ENCODE data around the gene COL18A1.

COL18A1 gene

DNA sequence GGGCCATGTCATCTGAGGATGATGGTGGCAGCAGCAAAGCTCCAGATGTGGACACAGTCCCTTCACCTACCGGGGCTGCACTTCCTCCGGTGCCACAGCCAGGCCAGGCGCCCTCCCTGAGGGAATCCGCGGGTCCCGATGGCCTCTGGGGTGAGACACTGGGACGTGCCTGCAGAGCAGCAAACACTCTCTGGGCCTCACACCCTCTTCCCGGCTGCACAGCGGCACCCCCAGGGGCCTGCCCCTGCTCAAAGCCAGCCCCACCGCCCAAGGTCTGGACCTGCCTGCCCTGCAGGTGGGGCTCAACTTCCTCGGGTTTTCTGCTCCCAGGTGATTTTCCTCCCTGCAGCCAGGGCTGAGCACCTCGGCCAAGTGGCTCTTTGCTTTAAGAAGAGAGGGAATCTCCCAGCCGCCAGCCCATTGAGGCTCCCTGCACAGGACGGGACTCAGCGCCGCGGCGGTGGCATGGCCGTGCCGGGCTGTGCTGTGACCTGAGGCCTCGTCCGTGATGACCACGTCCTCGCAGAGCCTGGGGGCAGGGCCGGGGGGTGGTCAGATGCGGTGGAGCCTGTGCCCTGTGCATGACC is 21.3 kb upstream of the COL18A1 start:
- DNase-seq = no peak

DNA sequence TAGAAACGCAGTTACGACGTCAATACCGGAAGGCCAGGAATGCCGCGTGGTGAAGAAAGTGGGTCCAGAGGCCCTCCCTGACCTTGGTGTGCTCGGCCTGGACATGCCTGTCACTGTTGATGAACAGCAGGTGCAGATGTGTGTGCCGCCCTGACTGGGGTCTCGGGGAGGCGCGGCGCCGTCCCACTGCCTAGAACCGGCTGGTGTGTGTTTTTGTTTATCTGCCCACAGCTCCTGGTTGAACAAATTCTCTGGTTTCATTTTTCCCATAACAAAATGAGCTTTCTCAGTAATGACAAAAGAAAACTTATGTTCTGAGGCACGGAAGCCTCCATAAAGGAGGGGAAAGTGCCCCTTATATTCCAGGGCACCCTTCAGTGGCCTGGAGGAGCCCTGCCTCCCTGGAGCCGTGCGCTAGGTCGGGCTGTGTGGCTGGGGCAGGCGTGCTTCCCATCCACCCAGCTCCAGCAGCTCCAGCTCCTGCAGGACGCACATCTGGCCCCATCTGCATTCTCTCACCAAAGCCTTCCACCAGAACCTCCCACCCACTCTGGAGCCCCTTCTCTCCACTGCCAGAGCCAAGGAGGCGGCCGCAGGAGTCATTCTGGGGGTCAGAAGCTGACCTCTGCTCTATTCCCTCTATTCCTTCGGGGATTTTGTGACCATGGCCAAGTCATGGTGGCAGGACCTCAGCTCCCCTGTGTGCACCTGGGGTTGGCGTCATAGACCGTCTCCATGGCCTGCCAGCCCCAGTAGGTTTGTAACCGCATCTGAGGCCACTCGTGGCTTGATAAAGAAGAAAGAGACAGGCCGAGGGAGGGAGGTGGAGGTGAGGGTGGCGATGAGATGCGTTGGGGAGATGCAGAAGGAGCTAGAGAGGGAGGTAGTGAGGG is 20.1 kb upstream of the COL18A1 start:
- DNase-seq = no peak

DNA sequence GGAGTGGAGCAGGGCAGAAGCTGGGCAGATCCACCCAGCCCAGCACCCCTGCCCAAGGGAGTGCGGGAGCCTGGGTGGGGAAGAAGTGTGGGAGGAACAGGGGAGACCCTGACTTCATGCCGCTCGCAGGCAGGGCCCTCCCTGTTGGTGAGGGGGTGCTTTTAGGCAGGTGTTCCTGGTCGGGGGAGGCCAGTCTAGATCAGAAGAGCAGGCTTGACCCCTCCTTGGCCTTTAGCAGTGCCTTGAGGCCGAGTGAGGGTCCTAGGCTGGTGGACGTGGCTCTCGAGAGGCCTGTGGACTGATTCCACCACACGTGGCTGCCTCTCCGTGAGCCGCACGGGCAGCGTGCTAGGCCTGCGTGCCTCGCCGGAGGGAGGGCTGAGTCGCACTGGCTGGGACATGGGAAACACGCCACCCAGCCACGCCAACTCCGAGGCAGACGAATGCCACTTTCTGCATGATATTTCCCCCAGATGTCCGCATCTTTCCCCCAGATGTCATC is 19.4 kb upstream of the COL18A1 start:
- no peak for DNase-seq

DNA sequence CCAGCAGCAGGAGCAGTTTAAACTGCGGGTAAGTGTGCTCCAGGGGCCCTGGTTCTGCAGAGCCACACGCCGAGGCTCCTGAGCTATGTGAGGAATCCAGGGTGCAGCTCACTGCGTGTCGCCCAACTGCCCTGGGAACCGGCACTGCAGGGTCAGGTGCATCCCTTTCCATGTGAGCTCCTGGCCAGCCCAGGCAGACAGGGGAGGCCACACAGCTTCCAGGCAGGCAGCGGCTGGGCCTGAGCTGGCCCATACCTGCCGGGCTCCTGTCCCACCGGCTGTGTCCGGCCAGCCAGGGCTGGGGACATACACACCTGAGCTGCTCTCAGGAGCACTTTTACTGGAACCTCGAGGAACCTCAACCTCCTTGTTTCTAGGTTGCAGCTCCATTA is 18.6 kb upstream of the COL18A1 start:
- no peak for DNase-seq

DNA sequence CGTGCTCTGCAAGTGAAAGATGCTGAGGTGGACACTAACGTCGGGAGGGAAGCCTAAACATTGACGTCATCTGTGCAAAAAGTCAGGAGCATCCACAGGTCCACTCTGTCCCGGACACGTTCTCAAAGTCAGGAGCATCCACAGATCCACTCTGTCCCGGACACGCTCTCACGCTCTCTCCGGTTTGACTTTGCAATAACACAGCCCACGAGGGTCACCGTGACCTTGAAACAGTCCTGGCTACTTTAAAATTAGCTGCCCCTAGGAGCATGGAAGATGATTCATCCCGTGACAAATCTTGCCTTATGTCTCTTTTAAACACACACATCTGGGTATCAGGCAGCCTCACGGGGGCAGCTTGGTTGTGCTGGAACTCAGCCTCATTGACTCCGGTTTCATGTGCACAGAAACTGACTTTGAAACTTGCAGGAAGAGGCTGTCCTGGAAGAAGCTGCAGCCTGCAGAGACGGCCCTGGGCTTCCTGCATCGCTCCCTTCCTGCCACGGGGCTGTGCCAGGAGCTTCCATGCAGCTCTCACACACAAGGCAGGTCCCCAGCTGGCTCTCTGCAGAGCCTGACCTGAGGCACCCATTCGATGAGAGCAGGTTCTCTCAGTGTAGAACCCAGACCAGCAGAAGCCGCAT is 18.1 kb upstream of the COL18A1 start:
- DNase-seq = no peak

DNA sequence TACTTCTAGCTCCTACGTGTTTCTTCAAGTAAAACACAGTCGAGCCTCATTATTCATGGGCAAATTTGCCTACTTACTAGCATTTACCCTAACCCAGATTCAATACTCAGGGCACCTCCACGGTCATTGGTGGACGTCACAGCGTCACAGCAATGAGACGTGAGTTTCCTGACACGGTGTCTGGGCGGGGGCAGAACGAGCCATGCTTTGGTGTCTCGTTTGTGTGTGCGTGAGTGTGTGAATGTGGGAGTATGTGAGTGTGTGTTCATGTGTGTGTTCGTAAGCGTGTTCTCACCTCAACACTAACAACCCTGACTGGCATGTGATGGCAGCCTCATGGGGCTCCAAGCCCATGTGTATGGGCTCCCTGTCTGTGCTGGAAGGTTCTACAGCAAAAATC is 17.5 kb upstream of the COL18A1 start:
- no peak for DNase-seq

DNA sequence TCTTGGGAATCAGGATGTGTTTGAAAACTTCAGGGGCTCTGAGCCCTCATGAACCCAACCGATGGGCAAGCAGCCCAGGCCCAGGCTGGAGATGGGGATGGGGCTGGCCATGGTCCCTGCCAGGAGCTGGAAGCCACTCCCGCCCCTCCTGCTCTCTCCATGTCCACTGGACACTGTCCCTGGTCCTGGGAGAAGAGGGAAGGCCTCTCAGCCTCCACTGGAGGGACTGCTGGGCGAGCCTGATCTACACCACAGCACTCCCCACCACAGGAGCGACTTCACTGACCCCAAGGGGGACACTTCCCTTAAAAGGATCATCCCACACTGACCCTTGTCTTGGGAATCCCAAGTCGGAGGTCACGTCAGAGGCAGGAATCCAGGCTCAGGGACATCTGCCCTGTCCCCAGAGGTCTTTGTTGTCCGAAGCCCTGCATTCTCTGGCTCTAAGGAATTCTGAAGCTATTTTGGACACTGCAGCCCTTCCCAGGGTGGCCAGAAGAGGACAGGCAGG is 16.9 kb upstream of the COL18A1 start:
- DNase-seq = no peak

DNA sequence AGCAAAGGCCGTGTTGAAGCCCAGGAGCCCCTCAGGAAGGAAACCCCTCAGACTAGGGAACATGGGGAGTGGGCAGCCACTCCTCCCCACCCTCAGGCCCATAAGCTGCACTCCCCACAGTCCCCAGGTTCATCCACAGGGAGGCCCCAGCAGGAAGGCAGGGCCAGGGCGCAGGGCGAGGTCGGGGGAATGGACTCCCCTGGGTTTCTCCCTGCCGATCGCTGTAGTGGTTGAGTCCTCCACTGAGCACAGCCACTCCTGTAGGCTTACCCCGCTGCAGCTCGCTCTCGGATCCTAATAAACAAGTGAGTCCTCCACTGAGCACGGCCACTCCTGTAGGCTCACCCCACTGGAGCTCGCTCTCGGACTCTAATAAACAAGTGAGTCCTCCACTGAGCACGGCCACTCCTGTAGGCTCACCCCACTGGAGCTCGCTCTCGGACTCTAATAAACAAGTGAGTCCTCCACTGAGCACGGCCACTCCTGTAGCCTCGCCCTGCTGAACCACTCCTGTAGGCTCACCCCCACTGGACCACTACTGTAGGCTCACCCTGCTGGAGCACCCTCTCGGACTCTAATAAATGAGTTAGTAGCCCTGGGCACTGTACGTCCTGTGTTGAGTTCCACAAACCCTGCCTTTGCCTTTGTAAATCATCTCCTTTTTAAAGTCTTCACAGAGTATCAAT is 16.2 kb upstream of the COL18A1 start:
- no peak for DNase-seq

DNA sequence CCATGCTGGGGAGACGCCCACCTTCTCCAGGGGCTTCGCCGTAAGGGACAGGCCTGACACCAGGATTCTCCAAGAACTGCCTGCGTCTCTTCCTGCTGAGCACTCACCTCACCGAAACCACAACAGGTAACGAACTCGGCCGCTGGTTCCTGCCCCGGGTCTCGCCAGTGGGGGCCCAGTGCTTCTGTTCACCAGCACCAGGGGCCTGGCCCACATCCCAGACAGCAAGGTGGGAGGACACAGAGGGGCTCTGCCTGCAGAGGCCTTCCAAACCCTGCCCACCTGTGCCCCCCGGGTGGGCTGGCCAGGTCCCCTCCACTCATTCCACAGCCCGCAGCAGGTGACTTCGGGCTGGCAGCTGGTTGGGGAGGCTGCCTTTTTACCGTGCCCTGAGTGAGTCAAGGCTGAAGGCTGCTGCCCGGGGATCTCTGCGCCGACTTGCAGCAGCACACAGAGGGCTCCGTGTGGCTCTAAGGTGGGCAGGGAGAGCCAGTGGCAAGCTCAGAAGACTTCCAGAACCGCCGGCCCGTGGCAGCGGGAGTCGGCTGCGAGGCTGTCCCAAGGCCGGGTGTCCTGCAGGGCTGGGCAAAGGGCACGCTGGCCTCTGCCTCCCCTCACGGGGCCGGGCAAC is 14.7 kb upstream of the COL18A1 start:
- DNase-seq = no peak

DNA sequence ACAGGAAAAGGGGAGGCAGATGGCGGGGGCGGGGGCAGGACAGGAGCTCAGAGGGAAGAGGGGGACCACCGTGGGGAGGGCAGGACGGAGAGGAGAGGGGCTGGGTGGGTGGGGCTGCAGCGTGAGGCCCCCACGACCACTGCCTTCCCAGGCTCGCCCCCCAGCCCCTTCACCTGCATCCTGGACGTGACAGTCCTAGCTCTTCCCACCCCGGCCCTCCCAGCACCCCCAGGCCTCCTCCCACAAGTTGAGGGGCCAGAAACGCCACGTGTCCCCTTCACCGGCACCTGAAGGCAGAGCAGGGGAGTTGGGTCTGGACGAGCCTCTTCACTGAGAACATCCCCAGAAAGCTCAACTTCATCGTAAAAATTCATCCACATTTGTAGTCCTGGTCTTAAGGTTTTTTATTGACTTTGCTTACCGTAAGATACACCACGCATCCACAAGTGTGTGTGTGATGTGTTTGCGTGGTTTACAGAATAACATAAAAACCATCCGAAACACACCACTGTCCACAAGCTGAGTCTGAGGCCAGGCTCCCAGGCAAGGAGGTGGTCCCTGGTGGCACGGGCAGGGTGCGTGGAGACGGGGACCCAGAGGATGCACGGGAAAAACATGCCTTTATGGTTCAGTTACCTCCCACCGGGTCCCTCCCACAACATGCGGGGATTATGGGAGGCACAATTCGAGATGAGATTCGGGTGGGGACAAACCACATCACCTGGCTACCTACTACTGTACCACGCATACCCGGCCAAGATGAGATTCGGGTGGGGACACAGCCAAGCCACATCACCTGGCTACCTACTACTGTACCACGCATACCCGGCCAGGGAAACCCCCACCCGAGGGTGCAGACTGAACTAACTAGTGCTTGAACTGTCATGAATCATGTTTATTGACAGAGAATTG is 13.9 kb upstream of the COL18A1 start:
- no peak for DNase-seq

DNA sequence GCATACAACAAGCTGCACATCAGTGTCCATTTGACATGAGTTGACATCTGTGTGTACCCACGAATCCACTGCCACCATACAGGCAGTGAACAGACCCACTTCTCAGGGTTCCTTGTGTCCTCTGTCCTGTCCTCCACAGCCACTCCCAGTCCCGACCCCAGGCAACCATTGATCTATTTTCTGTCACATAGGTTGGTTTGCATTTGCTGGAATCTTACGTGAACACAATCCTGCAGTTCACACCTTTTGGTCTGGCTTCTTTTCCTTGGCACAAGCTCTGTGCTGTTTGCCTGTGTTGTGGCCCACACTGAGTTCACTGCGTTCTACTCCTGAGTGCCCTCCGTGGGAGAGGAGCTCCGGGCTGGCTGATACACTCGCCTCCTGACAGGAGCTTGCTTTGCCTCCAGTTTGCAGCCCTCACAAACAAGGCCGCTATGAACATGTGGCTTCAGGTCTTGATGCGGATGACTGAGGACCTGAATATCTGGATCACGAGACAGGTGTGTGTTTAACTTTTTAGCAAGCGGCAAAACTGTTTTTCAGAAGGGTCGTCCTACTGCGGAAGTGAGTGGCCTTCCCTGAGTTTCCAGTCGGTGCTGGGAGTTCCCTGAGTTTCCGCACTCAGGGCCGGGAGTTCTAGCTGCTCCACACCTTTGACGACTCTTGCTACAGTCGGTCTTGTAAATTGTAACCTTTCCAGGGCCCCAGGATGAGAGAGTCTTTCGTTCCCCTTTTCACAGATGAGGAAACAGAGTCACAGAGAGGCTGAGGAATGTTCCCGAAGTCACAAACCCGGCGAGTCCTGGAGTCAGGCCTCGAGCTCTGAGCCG is 13.0 kb upstream of the COL18A1 start:
- DNase-seq = no peak

DNA sequence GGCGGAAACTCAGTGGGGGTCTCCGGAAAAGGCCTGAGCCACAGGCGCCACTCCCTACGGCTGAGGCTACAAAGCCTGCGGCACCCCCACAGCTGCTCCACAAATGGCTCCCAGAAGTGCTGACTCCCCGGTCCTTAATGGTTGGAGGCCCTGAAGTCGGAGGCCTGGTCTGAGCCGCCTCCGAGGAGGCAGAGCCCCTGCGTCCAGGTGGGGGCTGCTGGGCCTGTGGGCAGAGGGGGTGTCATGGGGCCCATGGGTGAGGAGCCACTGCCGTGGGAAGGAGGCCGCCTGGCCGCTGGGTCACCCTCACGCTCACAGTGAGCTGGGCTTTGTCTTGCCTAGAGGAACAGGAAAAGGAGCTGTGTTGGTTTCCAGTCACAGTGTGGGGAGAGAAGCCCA is 12.4 kb upstream of the COL18A1 start:
- DNase-seq = no peak

DNA sequence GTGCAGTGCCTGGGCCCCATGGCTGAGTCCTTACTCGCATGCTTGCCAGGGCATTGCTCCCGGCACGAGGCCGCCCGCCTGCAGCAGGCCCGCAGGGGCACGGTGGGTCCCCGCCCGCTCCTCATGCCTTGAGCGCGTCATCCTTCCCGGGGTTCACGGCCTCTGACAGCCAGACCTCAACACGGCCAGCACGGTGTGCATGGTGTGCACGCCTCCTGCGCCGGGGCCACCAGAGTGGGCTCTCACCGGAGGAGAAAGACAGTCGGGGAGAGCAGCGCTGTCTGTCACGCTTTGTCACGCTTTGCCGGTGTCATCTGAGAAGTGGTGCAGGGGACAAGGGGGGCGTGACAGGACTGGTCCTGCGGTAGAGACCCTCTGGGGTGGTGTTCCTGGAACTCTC is 11.9 kb upstream of the COL18A1 start:
- DNase-seq = no peak

DNA sequence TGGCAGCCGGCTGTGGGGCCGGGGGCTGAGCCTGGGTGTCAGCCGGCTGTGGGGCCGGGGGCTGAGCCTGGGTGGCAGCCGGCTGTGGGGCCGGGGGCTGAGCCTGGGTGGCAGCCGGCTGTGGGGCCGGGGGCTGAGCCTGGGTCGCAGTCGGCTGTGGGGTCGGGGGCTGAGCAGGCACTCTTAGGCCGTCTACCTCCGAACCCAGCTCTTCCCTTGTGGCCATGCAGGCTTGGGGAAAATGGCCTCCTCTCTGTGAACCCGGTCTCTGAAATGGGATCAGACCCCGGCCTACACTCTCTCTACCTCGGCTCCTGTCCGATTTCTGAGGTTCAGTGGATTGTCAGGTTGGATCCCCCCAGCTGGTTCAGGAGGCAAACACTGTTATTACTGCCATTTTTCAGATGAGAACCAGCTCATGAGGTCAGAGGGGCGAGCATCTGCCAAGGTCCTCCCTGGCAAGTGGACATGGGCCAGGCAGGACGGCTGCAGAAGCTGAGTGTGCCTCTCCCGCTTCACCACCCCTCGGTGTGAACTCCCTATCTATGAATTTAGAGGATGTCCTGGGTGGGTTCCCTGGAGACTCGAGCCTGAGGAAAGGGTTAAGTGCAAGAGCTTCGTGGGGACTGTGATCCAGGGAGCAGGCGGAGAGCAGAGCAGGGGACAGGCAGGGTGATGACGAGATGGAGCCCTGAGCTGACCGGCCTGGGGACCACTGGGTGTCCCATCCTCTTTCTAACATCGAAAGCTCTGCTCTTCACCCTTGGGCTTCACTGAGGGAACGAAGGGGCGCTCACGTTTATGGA is 10.9 kb upstream of the COL18A1 start:
- DNase-seq = no peak

DNA sequence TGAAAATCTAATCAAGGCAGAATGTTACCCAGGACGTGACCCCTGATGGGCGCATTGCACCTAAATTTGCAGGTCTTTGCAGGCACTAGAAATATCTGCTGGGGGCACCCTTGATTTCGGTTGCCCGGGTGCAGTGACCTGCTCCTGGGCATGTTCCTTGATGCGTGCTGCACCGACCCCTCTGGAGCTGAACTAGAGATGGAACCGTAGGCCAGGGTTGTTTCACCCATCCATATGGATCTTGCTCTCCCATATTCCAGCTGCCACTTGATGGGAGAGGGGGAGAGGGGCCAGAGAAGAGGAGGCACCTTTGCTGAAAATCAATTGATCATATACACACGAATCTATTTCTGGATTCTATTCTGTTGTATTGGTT is 8.4 kb upstream of the COL18A1 start:
- DNase-seq = no peak

DNA sequence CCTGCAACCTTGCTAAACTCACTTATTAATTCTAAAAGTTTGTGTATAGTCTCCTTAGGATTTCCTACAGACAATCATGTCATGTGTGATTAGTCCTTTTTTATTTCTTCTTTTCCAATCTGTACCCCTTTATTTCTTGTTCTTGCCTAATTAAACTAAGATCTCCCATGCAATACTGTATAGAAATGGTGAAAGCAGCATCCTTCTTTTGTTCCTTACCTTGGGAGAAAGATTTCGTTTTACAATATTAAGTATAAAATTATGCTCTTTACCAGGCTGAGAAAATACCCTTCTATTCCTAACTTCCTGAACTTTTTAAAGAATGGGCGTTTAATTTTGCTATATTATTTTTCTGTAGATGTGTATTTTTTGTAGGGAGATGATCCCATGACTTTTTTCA is 7.6 kb upstream of the COL18A1 start:
- no peak for DNase-seq

DNA sequence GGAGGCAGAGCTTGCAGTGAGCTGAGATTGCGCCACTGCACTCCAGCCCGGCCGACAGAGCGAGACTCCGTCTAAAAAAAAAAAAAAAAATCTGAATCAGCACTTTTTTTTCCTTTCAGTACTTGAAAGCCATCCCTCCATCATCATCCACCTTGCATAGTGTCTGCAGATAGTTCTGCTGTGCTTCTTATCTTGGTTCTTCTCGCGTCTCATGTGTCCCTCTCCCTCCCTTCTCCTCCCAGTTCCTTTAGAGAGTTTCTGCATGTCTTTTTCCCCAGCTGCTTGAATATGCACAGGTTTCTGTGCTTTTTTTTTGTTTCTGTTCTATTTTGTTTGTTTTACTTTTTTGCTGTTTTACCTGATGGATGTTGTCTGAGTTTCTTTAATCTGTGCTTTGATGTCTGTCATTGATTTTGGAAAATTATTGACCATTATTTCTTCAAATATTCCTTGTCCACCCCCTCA is 3.9 kb upstream of the COL18A1 start:
- no peak for DNase-seq

DNA sequence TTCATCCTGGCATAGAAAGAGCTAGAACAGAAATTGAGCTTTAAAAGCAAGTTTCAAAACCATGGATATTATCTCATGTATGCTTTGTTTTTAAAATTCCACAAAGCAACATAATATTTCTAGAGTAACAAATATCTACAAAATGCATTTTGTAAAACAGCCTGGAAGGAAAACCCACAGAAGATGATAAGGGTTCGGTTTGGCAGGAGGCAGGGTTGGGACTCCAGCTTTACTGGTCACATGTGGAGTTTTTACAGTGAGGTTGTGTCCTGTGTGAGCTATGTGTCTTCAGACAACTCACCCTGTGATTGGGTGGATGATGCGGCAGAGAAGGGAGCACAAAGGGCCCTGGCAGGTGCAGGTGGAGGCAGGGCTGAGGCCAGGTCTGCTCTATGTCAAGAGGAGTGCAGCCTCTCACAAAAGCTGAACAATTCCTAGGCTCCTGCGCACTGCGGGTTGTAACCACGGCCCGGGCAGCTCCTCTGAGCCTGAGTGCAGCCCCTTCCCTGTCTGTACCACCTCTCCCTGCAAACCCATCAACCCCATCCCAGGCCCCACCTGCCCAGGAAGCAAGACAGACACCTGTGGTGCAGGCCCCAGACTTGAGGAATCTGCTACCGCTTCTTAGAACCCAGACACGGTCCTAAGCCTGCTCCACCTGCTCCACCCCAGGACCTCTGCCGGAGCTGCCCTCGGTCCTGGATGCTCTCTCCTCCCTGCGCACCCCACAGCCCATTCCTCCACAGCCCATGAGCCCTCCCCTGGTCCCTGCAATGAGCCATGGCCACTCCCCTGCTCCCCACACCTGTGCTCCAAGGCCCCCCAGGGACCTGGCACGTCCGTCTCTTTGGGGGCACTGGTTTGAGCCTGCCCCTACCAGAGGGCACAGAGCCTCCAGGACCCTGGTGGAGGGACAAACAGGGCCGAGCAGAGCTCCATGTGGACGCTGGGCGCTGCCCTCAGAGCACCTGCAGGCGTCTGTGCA is 2.8 kb upstream of the COL18A1 start:
- DNase-seq = no peak
